Measurements from ENCODE around the gene SLC44A1.
A peak's percentile ranks its signal among the peaks of the same experiment; 100 is the strongest.

The SLC44A1 gene

GRCh38 chr9:105244003-105244733, at the start of gene SLC44A1:
SLC44A1 (plus strand) TSS chr9:105244651; CDS start chr9:105244869, 218 bp downstream.
- peak; percentile 94 for DNase-seq

GRCh38 chr9:105195259-105195658, 49.2 kb upstream of the SLC44A1 start:
- no peak for DNase-seq

- no peak for DNase-seq
These were observed 46.4 kb upstream of the SLC44A1 start for GRCh38 chr9:105198023-105198422.

- DNase-seq = no peak
These were observed 45.6 kb upstream of the SLC44A1 start for GRCh38 chr9:105198865-105199264.

GRCh38 chr9:105204416-105204815, 40.0 kb upstream of the SLC44A1 start:
- no peak for DNase-seq

GRCh38 chr9:105205787-105206495, 38.5 kb upstream of the SLC44A1 start:
- no peak for DNase-seq

- DNase-seq = no peak
These were observed 38.0 kb upstream of the SLC44A1 start for GRCh38 chr9:105206496-105206820.

GRCh38 chr9:105206821-105207699, 37.4 kb upstream of the SLC44A1 start:
- no peak for DNase-seq

- DNase-seq = no peak
These were observed 27.8 kb upstream of the SLC44A1 start for GRCh38 chr9:105216440-105217178.

GRCh38 chr9:105218673-105219072, 25.8 kb upstream of the SLC44A1 start:
- DNase-seq = no peak

GRCh38 chr9:105219291-105219805, 25.1 kb upstream of the SLC44A1 start:
- no peak for DNase-seq

GRCh38 chr9:105220451-105220850, 24.0 kb upstream of the SLC44A1 start:
- DNase-seq = no peak

- no peak for DNase-seq
These were observed 20.8 kb upstream of the SLC44A1 start for GRCh38 chr9:105223544-105224140.

- DNase-seq = no peak
These were observed 18.4 kb upstream of the SLC44A1 start for GRCh38 chr9:105226055-105226454.

GRCh38 chr9:105232207-105232606, 12.2 kb upstream of the SLC44A1 start:
- DNase-seq = no peak

- DNase-seq = no peak
These were observed 10.6 kb upstream of the SLC44A1 start for GRCh38 chr9:105233873-105234272.

GRCh38 chr9:105236261-105236660, 8.2 kb upstream of the SLC44A1 start:
- no peak for DNase-seq

GRCh38 chr9:105237246-105237645, 7.2 kb upstream of the SLC44A1 start:
- no peak for DNase-seq

GRCh38 chr9:105238302-105238701, 6.1 kb upstream of the SLC44A1 start:
- no peak for DNase-seq

GRCh38 chr9:105241356-105242043, 3.0 kb upstream of the SLC44A1 start:
- no peak for DNase-seq

GRCh38 chr9:105242062-105242461, 2.4 kb upstream of the SLC44A1 start:
- DNase-seq = no peak

- no peak for DNase-seq
These were observed 1.9 kb upstream of the SLC44A1 start for GRCh38 chr9:105242557-105242956.
